Naive thymus-derived CD4-positive, alpha-beta T cell (primary cell): ENCODE results near the gene SFT2D1. TPM values are rescaled to one million over a fixed set of nuclear protein-coding genes. Genes with fewer than 3 reads are reported as not detected.

Experiments
- ATAC-seq: fragments of 150-1000 bp; cut with Tn5 transposase; 2 replicates; pipeline ENCODE4 v1.10.0; 2021; ENCODE audit warnings: mild to moderate bottlenecking, moderate library complexity
- CTCF ChIA-PET: fragments of 350-600 bp; sonication (Branson Sonifier 250); formaldehyde crosslinking; loops from one replicate; lab custom pipeline; 2021; ENCODE audit warnings: antibody characterized with exemption; lab: Charles Lee
- POLR2A ChIA-PET: fragments of 350-600 bp; sonication (Branson Sonifier 250); formaldehyde crosslinking; loops from one replicate; lab custom pipeline; 2021; ENCODE audit warnings: antibody characterized with exemption, inconsistent platforms; lab: Charles Lee
- DNase-seq, 9 donors: peaks; one replicate each; pipeline versions ENCODE4 v3.0.0 to v3.0.0-alpha.2; 2020 to 2022; ENCODE audit warnings: mixed read lengths in 1 of 9
- H3K27ac ChIP-seq: one replicate; pipeline ENCODE4 v1.7.0; 2013; ENCODE audit warnings: mild to moderate bottlenecking, low read depth, low read length, moderate library complexity
- H3K27me3 ChIP-seq, 2 donors: one replicate each; pipeline ENCODE4 v1.7.0; 2013; ENCODE audit warnings: low read length in 2 of 2, mild to moderate bottlenecking in 2 of 2, moderate library complexity in 2 of 2; ENCODE audit not compliant: control insufficient read depth in 2 of 2, insufficient read depth in 2 of 2
- H3K36me3 ChIP-seq, 3 experiments: 1 replicate in 2 of 3; 2 replicates in 1 of 3; pipeline ENCODE4 v1.7.0; 2013; ENCODE audit warnings: low read length in 3 of 3, mild to moderate bottlenecking in 3 of 3, moderate library complexity in 1 of 3; ENCODE audit not compliant: insufficient read depth in 3 of 3, control insufficient read depth in 2 of 3
- H3K4me1 ChIP-seq, 2 donors: one replicate each; pipeline ENCODE4 v1.7.0; 2013; ENCODE audit warnings: low read length in 2 of 2, mild to moderate bottlenecking in 2 of 2, moderate library complexity in 1 of 2; ENCODE audit not compliant: control insufficient read depth in 2 of 2, insufficient read depth in 2 of 2
- H3K4me3 ChIP-seq: 2 replicates; pipeline ENCODE4 v1.7.0; 2013; ENCODE audit warnings: mild to moderate bottlenecking, low read length
- H3K9me3 ChIP-seq, 3 experiments: 1 replicate in 2 of 3; 2 replicates in 1 of 3; pipeline ENCODE4 v1.7.0; 2013; ENCODE audit warnings: low read length in 3 of 3; ENCODE audit not compliant: control insufficient read depth in 2 of 3
- H3K27ac Mint-ChIP-seq, 9 donors: one replicate each; pipeline ENCODE4 v1.8.0; 2020 to 2022; ENCODE audit warnings: mixed read lengths in 9 of 9, mild to moderate bottlenecking in 8 of 9, moderate library complexity in 5 of 9, inconsistent platforms in 2 of 9
- H3K27me3 Mint-ChIP-seq, 5 donors: one replicate each; pipeline ENCODE4 v1.8.0; 2021 to 2022; ENCODE audit warnings: mixed read lengths in 5 of 5, mild to moderate bottlenecking in 1 of 5
- H3K36me3 Mint-ChIP-seq, 5 donors: one replicate each; pipeline ENCODE4 v1.8.0; 2020 to 2022; ENCODE audit warnings: mixed read lengths in 5 of 5, mild to moderate bottlenecking in 3 of 5, inconsistent platforms in 1 of 5
- H3K4me1 Mint-ChIP-seq, 7 donors: one replicate each; pipeline ENCODE4 v1.8.0; 2020 to 2022; ENCODE audit warnings: mixed read lengths in 7 of 7, mild to moderate bottlenecking in 3 of 7, inconsistent platforms in 1 of 7
- H3K4me3 Mint-ChIP-seq, 10 donors: one replicate each; pipeline ENCODE4 v1.8.0; 2020 to 2022; ENCODE audit warnings: mild to moderate bottlenecking in 10 of 10, mixed read lengths in 10 of 10, moderate library complexity in 6 of 10, inconsistent platforms in 2 of 10
- H3K9me3 Mint-ChIP-seq, 11 donors: one replicate each; pipeline ENCODE4 v1.8.0; 2020 to 2022; ENCODE audit warnings: mixed read lengths in 11 of 11, mild to moderate bottlenecking in 4 of 11, inconsistent platforms in 1 of 11, moderate library complexity in 1 of 11
- intact Hi-C, 2 donors: fragments of 100-400 bp; cut with micrococcal nuclease; formaldehyde crosslinking; loops; one replicate each; pipeline ENCODE4 v1.15.1; 2023
- polyA plus RNA-seq, 2 donors: library from polyadenylated mRNA; unstranded; fragments of 300-500 nt; fragmentation: Illumina TruSeq; gene quantifications; one replicate each; pipeline ENCODE4 v1.2.3, GENCODE V29; 2021
- total RNA-seq, 6 experiments: library from RNA in 5 of 6; stranded (reverse) in 5 of 6; gene quantifications; 1 replicate in 5 of 6; 2 replicates in 1 of 6; pipeline ENCODE4 v1.2.3 and lab custom pipeline; 2021 to 2026

Gene SFT2D1
- total and polyA plus RNA-seq, 7 experiments from 2014 or later = 18.3 to 52.5 (median 35.3) TPM

DNA sequence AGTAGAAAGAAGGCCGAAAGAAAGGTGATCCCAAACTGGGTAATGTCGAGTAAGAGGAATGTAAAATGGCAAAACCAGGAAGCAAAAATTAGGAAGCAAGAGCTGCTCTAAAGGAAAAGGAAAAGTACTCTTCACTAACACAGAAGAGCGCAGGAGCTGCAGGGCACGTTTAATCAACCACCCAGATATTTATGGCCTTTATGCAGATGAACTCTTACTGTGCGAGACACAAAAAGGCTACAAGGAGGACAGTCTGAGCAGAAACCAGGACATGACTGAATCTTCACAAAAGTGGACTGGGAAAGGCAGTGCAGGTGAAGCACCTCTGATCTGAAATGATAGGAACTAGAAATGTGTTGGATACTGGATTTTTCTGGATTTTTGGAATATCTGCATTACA is 18.9 kb downstream of the SFT2D1 start:
- no peak for DNase-seq
- Mint-ChIP-seq H3K4me3 (no peak overlapping the region), H3K27ac (peak overlapping the region in 2 of 9 donors; percentile 5 to 80), H3K9me3 (no peaks in the 10 kb centered on the region), H3K36me3 (peaks cover 0 to 33% (median 18%) of the 10 kb centered on the region in 5 donors), H3K27me3 (no peaks in the 10 kb centered on the region), H3K4me1 (peaks cover 0 to 14% (median 0%) of the 10 kb centered on the region in 7 donors)
- H3K27me3 ChIP-seq = no peaks in the 10 kb centered on the region
- no peaks in the 10 kb centered on the region for H3K9me3 ChIP-seq
- intact Hi-C loops = no loop called here
- POLR2A ChIA-PET = no interaction called here
- H3K27ac ChIP-seq = no peak overlapping the region
- H3K4me1 ChIP-seq = no peaks in the 10 kb centered on the region
- no peak overlapping the region for H3K4me3 ChIP-seq
- CTCF ChIA-PET = no interaction called here
- peaks cover 4 to 43% (median 6%) of the 10 kb centered on the region in 3 experiments for H3K36me3 ChIP-seq
- ATAC-seq = no peak

DNA sequence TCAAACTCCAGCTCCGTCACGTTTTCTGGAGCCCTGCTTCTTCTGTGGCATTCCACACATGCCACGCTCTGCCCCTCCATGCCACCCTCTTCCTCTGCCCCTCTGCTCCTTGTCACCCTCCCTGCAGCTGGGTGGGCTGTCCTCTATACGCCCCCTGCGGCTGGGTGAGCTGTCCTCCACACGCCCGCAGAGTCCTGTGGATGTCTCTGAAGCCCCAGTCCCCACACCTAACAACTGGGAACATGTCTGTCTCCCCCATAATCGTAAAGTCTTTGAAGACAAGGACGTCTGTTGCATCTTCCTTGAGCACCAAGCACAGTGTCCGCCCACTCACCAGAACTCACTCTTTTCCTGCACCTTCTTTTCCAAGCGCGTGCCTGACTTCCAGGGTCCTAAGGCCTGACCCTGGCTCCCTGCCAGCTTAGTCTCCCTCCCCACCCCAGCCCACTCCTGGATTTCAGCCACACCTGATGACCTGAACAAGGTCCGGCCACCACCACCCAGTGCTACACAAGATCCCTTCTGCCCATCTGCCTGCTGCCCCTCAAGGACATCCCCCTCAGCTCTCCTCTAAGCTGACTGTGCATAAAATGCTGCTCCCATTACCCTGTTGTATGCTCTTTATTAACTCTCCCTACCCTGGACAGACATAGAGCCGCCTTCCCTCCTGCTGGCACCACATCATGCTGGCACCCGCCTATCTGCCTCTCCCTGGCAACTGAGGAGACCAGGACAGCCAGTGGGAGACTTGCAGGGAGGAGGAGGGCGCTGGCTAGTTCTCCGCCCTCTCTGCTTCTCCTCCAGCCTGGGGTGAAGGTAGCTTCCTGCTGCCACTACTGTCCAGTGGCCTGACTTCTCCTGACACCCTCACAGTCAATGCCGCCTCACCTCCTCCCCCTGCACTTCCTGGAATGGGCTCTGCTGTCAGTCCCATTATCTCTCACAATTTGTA is 23.4 kb downstream of the SFT2D1 start:
- peaks cover 0 to 11% (median 7%) of the 10 kb centered on the region in 5 donors for H3K36me3 Mint-ChIP-seq
- ATAC-seq (no peak), DNase-seq (no peak)
- H3K9me3 Mint-ChIP-seq = no peaks in the 10 kb centered on the region
- no peak overlapping the region for H3K4me3 ChIP-seq
- H3K4me1 ChIP-seq = no peaks in the 10 kb centered on the region
- H3K27me3 ChIP-seq = no peaks in the 10 kb centered on the region
- peaks cover 0 to 5% (median 0%) of the 10 kb centered on the region in 5 donors for H3K27me3 Mint-ChIP-seq
- intact Hi-C loops = no loop called here
- H3K9me3 ChIP-seq = no peaks in the 10 kb centered on the region
- ChIA-PET POLR2A (no interaction called here), CTCF (interaction anchor here (1.1 kb wide), 1 partner anchor 10 kb away, joined by 3 read pairs; no protein-coding TSS in a partner anchor)
- H3K27ac ChIP-seq = no peak overlapping the region
- H3K36me3 ChIP-seq = peaks cover 0 to 13% (median 6%) of the 10 kb centered on the region in 3 experiments
- H3K4me3 Mint-ChIP-seq = no peak overlapping the region
- H3K27ac Mint-ChIP-seq = peak overlapping the region in 3 of 9 donors; percentile 34 to 81 (median 46)
- peaks cover 0 to 4% (median 0%) of the 10 kb centered on the region in 7 donors for H3K4me1 Mint-ChIP-seq

DNA sequence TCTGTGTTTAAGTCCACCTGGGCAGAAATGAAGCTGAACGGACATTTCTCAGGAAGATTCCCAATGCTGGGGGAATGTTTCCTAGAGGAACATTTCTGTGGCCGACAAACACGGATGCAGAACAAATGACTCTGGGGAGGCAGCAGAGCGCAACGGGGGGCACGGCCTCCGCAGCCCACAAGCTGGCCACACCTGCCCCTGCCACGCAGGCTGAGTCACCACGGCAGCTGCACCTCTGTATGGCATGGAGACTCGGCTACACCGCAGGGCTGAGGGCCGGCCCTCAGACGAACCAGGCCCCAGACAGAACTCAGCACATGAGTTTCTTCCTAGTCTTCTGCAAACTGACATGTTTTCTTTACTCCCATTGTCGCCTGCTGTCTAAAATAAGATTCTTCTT is 24.1 kb downstream of the SFT2D1 start:
- Mint-ChIP-seq H3K4me3 (no peak overlapping the region), H3K9me3 (no peaks in the 10 kb centered on the region), H3K4me1 (peaks cover 0 to 4% (median 0%) of the 10 kb centered on the region in 7 donors), H3K27ac (no peak overlapping the region), H3K36me3 (peaks cover 0 to 8% (median 4%) of the 10 kb centered on the region in 5 donors), H3K27me3 (peaks cover 0 to 6% (median 0%) of the 10 kb centered on the region in 5 donors)
- ChIA-PET POLR2A (no interaction called here), CTCF (interaction anchor here (2.1 kb wide), 1 partner anchor 83 kb away, joined by 12 read pairs; no protein-coding TSS in a partner anchor)
- Histone ChIP-seq H3K36me3 (peaks cover 0 to 13% (median 6%) of the 10 kb centered on the region in 3 experiments), H3K4me1 (no peaks in the 10 kb centered on the region), H3K9me3 (no peaks in the 10 kb centered on the region), H3K27me3 (no peaks in the 10 kb centered on the region), H3K27ac (no peak overlapping the region), H3K4me3 (no peak overlapping the region)
- DNase-seq = no peak
- intact Hi-C loops = no loop called here
- no peak for ATAC-seq

DNA sequence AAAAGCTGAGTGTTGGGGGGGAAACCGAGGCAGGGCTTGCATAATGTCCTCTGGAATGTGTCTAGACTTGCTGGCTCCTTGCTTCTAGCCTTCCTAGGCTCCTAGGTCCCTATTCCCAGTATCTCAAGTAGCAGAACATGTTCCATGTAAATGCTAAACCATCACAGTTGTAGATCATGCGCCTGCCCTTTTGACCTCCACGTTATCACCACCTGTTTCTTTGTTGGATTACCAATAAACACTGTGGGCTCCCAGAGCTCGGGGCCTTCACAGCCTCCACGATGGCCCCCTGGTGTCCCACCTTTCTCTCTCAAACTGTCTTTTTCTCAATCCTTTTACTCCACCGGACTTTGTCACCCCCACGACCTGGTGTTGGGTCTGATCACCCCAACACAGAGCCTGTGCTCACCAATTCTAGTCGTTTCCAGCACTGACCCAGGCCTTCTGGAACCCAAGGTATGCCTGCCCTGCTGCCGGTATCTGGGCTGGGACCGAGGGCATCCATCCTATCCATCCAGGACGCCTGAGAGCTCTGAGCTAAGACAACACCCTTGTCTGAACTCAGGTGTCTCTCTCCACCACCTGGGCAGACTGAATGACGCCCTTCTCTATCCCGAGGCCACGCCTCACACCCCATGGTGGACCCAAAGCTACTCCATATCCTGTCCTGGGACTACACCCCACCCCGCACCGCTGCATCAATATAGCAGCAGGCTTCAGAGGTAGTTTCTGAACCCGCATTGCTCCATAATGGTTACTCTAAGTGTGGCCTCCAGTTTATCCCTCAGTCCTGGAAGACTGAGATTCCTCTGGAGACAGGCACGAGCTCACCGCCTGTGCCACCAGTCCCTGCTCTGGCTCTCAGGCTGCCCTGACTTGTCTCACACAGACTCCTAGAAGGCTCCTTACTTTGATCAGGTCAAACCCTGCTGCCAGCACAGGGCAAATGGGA is 24.8 kb downstream of the SFT2D1 start:
- H3K4me1 Mint-ChIP-seq = peaks cover 0 to 4% (median 0%) of the 10 kb centered on the region in 7 donors
- Histone ChIP-seq H3K4me3 (no peak overlapping the region), H3K27ac (no peak overlapping the region), H3K27me3 (no peaks in the 10 kb centered on the region), H3K4me1 (no peaks in the 10 kb centered on the region), H3K36me3 (peaks cover 0 to 8% (median 0%) of the 10 kb centered on the region in 3 experiments), H3K9me3 (no peaks in the 10 kb centered on the region)
- ChIA-PET POLR2A (no interaction called here), CTCF (interaction anchor here (2.1 kb wide), 1 partner anchor 83 kb away, joined by 12 read pairs; no protein-coding TSS in a partner anchor)
- H3K4me3 Mint-ChIP-seq = no peak overlapping the region
- intact Hi-C loops = no loop called here
- peaks cover 0 to 11% (median 0%) of the 10 kb centered on the region in 5 donors for H3K27me3 Mint-ChIP-seq
- no peaks in the 10 kb centered on the region for H3K9me3 Mint-ChIP-seq
- H3K36me3 Mint-ChIP-seq = peaks cover 0 to 3% (median 0%) of the 10 kb centered on the region in 5 donors
- peak overlapping the region in 1 of 9 donors; percentile 36 for H3K27ac Mint-ChIP-seq
- no peak for DNase-seq
- ATAC-seq = no peak

DNA sequence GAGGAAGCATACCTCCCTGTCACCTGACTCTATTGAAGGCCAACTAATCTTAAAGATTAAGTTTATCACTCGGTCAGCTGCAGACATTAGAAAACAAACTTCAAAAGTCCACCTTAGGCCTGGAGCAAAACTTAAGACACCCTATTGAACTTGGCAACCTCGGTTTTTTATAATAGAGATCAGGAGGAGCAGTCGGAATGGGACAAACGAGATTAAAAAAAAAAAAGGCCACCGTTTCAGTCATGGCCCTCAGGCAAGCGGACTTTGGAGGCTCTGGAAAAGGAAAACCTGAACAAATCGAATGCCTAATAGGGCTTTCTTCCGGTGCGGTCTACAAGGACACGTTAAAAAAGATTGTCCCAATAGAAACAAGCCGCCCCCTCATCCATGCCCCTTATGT is 26.9 kb downstream of the SFT2D1 start:
- Mint-ChIP-seq H3K4me3 (no peak overlapping the region), H3K27ac (no peak overlapping the region), H3K4me1 (peaks cover 0 to 4% (median 0%) of the 10 kb centered on the region in 7 donors), H3K27me3 (peaks cover 0 to 22% (median 0%) of the 10 kb centered on the region in 5 donors), H3K9me3 (no peaks in the 10 kb centered on the region), H3K36me3 (peaks cover 0 to 1% (median 0%) of the 10 kb centered on the region in 5 donors)
- DNase-seq (no peak), ATAC-seq (no peak)
- no peaks in the 10 kb centered on the region for H3K9me3 ChIP-seq
- intact Hi-C loops = no loop called here
- no peak overlapping the region for H3K27ac ChIP-seq
- no peaks in the 10 kb centered on the region for H3K36me3 ChIP-seq
- ChIA-PET POLR2A (no interaction called here), CTCF (no interaction called here)
- no peaks in the 10 kb centered on the region for H3K4me1 ChIP-seq
- no peaks in the 10 kb centered on the region for H3K27me3 ChIP-seq
- H3K4me3 ChIP-seq = no peak overlapping the region

DNA sequence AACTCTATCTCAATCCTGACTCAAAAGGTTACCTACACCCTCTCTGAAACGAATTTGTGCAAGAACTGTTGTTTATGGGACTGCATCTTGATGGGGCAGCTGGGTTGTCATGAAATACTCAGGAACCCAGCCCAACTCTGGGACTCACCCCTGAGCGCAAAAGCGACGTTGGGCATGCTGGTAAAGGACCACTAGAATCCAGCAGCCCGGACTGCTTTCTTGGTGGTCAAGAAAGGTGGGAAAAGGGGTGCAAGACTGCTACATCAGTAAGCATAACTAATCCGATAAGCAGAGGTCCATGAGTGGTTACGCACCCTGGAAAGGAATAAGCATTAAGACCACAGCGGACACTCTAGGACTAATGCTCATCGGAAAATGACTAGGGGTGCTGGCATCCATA is 27.9 kb downstream of the SFT2D1 start:
- intact Hi-C loops = no loop called here

More for the DNA sequence above, 27.9 kb downstream of the SFT2D1 start:
- POLR2A ChIA-PET = interaction anchor here (0.6 kb wide), 1 partner anchor 11 kb away, joined by 3 read pairs; no protein-coding TSS in a partner anchor
- Mint-ChIP-seq H3K36me3 (peaks cover 0 to 1% (median 0%) of the 10 kb centered on the region in 5 donors), H3K4me1 (peaks cover 0 to 4% (median 0%) of the 10 kb centered on the region in 7 donors), H3K4me3 (no peak overlapping the region), H3K27ac (no peak overlapping the region), H3K9me3 (no peaks in the 10 kb centered on the region), H3K27me3 (peaks cover 4 to 32% (median 9%) of the 10 kb centered on the region in 5 donors)
- no peaks in the 10 kb centered on the region for H3K9me3 ChIP-seq
- H3K4me1 ChIP-seq = no peaks in the 10 kb centered on the region
- ATAC-seq (no peak), DNase-seq (no peak)
- no peak overlapping the region for H3K4me3 ChIP-seq
- CTCF ChIA-PET = interaction anchor here (0.6 to 2.9 kb wide), 6 partner anchors 40 to 90 kb away, joined by 3 to 28 read pairs (median 8); no protein-coding TSS in a partner anchor
- H3K36me3 ChIP-seq = no peaks in the 10 kb centered on the region
- no peaks in the 10 kb centered on the region for H3K27me3 ChIP-seq
- H3K27ac ChIP-seq = no peak overlapping the region
